NCI-H1930 (cell line): ENCODE results near the gene RAP1GAP2.
"Not testable (repeated sequence)": the region's sequence is repeated elsewhere in the genome, so short reads cannot be mapped to it uniquely, and the experiment has no call there.

Experiments
- DNase-seq, 2 experiments: peaks; one replicate each; lab custom pipeline; 2025; lab: John Stamatoyannopoulos, UW

The RAP1GAP2 gene

DNA sequence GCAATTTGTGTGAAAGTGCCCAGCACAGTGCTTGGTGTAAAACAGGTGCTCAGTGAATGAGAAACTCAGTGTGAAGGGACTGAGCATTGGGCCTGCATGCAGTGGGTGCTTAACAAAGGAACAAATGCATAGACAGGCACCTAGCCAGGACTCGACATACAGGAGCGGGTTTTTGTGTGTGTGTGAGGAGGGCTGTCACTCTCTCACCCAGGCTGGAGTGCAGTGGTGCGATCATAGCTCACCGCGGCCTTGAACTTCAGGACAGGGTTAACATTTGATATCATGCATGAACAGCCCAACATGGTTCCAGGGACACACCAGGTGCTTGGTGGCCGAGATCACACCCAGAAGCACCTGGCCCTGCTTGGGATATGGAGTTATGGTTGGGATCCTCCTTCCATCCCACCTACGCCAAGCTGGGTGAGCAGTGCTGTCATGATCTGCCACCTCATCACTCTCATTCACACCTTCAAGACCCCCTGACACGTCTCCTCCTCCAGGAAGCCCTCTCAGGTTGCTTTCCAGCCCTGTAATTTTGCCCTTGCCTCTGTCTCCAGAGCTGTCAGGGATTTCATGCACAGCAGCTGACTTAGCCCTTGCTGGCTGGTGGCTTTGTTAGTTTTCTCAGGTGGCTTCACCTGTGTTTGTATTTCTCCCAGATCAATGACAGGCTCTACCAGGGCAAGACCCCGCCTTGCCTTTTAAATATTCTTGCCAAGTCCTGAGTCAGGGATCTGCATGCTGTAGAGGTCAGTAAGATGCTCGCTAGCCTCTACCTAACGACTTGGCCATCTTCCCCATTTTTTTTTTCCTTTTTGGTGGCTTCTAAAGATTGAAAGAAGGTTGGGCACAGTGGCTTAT lies 200.8 kb downstream of the RAP1GAP2 start:
- no peak for DNase-seq

- not testable (repeated sequence) for DNase-seq
These were observed 202.2 kb downstream of the RAP1GAP2 start for GRCh38 chr17:2998469-2998901.

- no peak for DNase-seq
These were observed 206.5 kb downstream of the RAP1GAP2 start for GRCh38 chr17:3002538-3003295.

DNA sequence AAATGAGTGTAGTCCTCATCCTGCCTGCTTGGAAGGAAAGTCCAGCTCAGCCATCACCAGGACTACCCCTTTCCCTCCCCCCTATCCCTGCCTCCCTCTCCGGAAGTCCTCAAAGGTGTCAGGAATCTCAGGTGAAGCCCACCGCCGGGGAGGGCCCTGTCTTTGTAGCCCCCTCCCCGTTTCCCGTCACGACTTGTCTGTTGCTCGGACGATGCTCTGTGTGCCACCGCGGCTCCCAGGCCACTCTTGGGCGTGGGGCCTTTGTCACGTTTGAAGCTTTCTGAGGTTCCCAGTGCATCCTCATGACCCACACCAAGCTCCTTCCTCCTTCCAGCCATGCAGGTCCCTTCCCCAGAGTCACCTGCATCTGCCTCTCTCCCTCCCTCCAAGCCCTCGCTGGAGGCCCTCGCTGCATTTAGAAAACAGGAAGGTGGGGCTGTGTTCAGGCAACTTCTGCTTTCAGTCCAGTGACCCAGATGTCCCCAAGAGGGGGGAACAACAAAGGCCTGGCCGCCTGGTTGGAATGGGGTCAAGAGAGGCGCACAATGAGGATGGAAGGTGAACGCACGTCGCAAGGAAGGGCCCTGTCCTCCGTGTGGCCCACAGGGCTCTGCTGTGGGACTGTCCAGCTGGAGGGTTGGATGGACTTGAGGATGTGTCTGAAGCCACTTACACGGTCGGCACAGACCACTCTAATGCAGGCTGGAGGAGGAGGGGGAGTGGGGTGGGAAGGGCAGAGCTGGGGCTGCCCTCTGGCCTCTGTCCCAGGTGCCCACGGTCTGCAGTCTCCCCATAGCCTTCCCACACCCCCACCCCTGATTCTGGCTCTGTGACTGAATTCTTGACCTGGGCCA lies 207.3 kb downstream of the RAP1GAP2 start:
- DNase-seq, result no peak

DNA sequence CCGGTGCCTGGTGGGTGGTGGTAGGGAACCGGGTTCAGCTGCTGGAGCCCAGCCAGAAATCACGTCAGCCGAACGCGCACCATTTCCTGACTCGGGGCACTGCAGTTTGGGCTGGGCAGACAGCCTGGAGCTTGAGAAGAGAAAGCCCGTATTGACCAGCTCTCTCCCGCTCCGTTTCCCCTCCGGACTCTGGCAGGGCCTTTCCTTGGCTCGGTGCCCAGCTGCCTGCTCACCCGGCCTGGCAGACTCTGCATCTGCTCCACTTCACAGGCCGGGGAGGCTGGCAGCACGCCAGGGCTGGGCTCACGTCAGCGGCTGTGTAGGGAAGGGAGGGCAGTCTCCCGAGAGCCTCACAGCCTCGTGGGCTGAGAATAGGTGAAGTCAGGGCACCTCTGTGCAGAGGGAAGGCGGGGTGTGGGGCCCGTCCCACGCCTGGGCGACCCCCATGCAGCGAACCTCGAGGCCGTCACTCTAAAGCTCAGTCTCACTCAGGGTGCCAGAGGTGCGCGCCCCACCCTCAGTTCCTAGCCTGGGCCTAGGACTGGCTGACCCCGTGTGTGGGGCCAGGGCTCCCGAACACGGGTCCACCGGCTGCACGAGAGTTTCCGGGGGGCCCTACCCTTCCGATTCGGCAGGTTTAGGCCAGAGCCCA lies 208.0 kb downstream of the RAP1GAP2 start:
- peak in 1 of 2 experiments; percentile 35 for DNase-seq

GRCh38 chr17:3004925-3005324 lies 208.7 kb downstream of the RAP1GAP2 start:
- no peak for DNase-seq

DNA sequence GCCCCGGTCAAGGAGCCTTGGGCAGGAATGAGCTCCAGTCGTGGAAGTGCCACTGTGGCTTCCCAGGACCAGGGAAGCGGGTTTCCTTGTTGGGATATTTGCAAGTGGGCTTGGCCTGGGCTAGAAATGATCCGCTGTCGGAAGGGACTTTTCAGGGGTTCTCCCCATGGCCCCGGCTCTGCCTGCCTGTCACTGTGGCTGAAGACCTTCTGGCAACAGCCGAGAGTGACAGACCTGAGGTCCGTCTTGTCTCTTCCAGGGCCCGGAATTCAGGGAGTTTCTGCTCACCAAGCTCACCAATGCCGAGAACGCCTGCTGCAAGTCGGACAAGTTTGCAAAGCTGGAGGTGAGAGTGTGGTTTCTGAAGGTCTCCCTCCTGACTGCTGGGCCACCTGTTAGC lies 209.5 kb downstream of the RAP1GAP2 start:
- no peak for DNase-seq

DNA sequence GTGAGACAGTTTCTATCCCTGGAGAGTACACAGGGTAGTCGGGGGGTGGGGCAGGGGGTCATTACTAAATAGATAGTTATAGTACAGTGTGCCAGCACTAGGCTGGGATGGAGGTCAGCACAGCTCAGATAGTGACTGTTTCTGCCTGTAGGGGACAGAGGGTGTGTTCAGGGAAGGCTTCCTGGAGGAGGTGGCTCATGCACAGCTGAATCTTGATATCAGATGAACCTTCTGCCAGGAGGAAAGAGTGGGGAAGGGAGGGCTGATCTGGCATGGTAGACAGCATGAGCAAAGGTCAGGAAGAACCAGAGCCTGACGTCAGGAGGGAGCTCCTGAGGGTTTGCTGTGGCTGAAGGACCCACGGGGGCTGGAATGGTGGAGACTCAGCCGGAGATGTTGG lies 210.6 kb downstream of the RAP1GAP2 start:
- no peak for DNase-seq

DNA sequence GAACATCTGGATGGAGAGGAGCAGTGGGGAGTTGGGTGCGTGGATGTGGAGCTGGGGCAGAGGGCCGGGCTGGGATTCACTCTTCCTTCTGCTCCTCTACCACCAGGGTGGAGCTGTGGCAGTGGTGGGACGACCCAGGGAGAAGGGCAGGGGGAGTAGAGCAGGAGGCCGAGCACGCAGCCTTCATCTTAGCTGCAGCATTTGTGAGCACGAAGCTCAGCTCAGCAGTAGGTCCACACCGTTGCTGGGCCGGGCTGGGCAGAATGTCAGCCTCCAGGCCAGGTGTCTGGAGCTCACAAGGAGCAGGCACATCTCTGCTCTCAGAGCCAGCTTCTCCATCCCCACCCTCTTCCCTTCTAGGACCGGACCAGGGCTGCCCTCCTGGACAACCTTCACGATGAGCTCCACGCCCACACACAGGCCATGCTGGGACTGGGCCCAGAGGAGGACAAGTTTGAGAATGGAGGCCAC lies 211.4 kb downstream of the RAP1GAP2 start:
- no peak for DNase-seq

GRCh38 chr17:3008336-3009288 lies 212.4 kb downstream of the RAP1GAP2 start:
- no peak for DNase-seq

- DNase-seq, result no peak
These were observed 213.2 kb downstream of the RAP1GAP2 start for GRCh38 chr17:3009411-3009920.

DNA sequence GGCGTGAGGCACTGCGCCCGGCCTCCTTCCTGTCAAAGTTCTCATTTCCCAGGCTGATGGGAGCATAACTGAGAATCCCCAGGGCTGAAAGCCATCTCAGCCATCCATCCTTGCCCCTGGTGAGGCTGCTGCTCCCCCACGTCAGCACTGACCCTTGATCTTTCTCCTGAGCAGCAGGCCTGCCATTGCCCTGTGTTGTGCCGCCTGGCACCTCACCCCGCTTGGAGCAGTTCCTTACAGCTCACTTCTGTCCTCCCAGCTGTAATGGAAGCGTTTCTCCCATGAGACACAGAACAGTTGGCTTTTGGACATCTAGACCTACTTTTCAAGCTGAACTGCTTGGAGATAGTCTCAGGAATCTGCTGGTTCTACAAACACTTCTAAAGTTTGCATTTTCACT lies 215.7 kb downstream of the RAP1GAP2 start:
- DNase-seq, result no peak

- DNase-seq, result peak; percentile 14
These were observed 216.8 kb downstream of the RAP1GAP2 start for GRCh38 chr17:3012926-3013581.

GRCh38 chr17:3015890-3016289 lies 219.7 kb downstream of the RAP1GAP2 start:
- DNase-seq, result no peak

DNA sequence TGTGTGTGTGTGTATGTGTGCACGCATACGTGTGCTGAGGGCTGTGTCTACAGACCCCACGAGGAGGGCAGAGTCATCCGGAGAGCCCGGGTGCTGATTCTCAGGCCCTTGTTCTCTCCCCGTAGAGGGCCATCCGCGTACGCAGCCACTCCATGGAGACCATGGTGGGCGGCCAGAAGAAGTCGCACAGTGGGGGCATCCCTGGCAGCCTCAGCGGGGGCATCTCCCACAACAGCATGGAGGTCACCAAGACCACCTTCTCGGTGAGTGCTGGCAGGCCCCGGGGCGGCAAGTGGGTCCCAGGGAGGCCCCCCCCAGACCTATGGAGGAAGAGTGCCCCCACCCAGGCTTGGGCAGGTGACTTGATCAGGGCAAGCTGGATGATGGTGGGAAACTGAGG lies 221.7 kb downstream of the RAP1GAP2 start:
- no peak for DNase-seq

- no peak for DNase-seq
These were observed 223.5 kb downstream of the RAP1GAP2 start for GRCh38 chr17:3019761-3020160.

GRCh38 chr17:3020381-3020780 lies 224.1 kb downstream of the RAP1GAP2 start:
- DNase-seq, result no peak

DNA sequence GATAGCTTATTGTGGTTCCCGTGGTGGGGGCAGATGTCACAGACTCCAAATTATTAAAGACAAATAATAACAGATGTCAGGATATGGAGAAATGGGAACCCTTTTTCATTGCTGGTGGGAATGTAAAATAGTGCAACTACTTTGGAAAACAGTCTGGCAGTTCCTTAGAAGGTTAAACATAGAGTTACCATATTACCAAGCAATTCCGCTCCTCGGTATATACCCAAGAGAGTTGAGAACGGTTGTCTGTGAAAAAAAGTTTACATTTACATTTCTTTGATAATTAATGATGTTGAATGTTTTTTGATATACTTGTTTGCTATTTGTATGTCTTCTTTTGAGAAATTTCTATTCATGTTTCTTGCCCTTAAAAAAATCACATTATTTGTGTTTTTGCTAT lies 226.0 kb downstream of the RAP1GAP2 start:
- no peak for DNase-seq

DNA sequence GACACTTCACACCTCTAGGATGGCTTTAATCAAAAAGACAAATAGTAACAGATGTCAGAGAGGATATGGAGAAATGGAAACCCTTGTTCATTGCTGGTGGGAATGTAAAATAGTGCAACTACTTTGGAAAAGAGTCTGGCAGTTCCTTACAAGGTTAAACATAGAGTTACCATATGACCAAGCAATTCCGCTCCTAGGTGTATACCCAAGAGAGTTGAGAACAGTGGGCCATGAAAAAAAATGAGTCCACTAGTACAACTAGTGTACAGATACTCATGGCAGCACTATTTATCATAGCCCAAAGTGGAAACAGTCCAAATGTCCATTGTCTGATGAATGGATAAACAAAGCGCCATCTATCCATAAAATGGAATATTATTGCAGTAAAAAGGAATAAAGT lies 228.1 kb downstream of the RAP1GAP2 start:
- no peak for DNase-seq
